Measurements from ENCODE around the gene BCL2L12.

The BCL2L12 gene

DNA sequence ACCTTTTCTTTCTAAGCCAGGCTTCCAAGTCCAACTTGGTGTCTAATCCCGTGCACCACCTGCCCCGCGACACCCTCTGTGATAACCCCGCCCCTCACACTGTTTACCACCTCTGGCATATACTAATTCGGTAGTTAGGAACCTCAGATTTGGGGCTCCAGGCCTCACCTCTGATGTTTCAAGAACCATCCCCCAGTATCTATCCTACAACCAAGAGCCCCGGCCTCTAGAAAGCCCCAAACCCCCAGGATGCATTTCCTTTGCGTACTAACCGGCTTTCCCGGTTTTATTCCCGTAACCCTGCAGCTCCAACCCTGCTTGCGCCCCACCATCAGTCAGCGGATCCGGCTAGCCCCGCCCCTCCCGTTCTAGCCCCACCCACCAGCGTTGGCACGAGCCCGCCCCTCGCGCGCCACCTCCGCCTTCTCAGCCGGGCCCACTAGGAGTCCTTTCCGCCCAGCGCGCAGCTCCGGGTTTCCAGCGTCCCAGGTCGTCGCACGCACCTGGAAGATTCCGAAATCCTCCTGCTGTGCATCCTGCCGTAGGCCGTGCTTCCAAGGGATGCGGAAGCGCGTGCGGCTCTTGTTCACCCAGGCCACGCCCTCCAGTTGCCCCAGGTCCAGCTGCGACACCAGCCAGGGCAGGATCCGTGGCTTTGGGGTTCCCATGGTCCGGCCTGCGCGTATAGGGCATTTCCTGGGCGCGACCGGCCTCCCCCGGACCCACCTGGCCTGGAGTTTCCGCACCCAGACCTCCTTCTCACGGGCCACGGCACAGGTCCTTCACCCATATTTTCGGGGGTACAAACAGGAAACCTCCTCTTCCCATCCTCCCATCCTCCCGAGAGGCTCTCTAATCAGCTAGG is 1.3 kb upstream of the BCL2L12 start:
- DNase-seq, result peak; percentile 92 to 95

DNA sequence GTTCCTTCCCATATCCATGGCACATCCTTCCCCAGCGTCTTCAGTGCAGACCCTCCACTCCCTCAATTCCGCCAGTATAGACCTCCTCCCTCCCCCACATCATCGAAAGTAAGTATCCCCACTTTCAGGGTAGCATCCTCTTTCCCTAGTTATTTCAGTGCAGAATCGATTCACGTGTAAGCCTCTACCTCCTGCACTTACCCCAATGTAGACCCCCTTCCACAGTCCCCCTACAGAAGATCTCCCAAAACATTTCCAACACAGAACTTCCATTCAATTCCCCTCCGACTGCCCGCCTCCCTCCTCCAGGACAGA is 740 bp upstream of the BCL2L12 start:
- no peak for DNase-seq

DNA sequence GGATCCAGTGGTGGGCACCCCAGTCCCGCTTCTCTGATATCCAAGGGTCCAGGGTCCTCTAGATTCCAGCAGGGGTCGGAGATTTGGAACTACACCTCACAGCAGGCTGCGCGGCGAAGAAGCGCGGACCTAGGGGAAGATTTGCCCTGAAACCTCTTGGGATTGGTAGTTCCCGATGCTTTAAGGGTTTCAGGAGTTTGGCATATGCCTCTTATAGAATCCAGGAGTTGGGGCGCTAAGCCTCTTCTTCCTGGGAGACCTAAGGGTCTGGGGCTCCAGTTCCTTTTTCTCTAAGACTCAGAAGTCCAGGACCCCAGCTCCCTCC is 349 bp downstream of the BCL2L12 start:
- DNase-seq, result no peak

DNA sequence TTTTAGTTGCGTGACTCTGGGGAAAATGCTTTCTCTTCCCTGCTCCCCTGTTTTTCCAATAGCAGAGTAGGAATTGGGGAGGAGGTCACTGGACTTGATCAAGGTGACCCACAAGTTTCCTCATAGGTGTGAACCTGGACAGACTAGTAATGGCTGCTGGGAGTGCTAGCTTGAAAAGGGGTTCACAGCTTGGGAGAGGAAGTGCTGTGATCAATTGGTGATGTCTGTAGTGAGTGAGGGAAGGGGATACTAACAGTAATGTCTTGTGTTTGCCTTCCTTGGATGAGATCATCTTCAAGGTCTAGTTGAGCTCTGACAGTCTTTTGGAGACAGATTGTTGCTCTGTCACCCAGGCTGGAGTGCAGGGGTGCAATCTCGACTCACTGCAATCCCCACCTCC is 1.7 kb downstream of the BCL2L12 start:
- no peak for DNase-seq

DNA sequence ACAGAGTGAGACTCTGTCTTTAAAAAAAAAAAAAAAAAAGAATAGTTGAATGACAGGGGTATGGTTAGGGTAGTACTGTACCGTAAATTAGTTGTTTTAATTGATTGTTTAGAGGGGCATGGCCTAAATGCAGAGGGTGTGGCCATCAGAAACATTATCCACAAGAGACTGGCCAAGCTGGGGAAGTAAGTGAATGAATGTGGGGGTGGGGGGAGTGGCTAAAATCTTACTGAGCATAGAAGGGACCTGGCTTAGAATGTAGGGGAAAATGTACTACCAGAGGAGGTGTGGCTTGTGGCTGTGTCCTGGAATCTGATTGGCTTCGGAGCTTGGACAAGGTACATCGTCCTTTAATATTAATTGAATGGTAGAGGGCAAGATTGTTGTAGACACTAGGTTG is 3.8 kb downstream of the BCL2L12 start:
- DNase-seq, result no peak

DNA sequence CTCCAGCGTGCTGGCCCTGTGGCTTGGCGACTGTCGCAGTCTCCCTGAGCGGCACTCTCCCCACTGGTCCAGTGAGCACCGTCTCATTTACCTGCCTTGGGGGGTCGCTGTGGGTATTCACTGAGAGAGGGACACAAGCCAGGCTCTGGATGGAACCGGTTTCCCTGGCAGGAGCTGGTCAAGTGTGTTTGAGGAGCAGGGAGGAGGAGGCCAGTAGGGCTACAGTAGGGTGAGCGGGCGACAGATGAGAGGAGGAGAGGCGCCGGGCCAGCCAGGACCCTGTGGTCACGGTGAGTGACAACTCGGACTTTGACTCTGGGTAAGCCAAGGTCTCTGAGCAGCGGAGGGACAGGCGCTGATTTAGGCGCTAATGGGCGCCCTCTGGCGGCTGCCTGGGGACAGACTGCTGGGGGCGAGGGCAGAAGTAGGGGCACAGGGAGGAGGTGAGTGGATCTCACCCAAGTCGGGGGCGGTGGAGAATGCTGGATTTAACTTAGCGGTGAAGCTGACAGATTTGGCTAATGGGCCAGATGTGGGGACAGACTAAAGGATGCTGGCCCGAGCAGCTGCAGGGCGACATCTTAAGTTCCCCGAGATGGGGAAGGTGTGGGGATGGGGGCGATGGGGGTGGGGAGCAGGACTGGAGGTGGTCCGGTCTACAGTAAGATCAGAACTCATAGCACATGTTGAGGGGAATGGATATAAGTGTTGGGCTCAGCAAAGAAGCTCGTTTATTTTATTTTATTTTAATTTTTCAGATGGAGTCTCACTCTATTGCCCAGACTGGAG is 6.6 kb downstream of the BCL2L12 start:
- peak; percentile 69 to 73 for DNase-seq

DNA sequence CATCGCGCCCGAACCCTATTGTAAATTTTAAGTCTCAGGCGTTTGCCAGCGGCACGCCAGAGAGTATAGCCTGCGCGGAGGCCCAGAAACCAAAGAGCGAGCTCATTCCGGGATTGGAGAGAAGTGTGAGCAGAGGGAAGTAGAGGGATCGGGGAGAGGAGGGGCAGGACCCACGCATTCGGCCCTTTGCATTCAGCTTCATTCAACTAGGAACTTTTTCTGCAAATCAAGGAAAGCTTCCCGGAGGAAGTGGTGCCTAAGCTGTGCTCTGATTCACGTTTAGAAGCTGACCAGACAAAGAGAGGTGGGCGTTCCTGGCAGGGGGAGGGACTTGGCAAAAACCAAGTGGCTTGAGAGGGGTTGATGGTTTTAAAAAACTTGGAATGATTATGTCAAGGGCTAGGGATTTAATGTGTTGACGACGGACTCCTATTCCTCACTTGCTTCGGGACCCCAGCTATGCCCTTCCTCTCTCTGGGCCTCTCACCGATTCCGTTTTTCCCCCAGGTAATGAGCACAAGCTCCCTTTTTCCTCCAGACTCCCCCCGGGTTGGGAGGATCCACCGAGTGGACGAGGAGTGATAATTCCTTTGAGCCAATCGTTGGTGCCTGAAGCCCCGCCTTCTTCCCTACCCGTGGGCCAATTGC is 10.5 kb downstream of the BCL2L12 start:
- no peak for DNase-seq

DNA sequence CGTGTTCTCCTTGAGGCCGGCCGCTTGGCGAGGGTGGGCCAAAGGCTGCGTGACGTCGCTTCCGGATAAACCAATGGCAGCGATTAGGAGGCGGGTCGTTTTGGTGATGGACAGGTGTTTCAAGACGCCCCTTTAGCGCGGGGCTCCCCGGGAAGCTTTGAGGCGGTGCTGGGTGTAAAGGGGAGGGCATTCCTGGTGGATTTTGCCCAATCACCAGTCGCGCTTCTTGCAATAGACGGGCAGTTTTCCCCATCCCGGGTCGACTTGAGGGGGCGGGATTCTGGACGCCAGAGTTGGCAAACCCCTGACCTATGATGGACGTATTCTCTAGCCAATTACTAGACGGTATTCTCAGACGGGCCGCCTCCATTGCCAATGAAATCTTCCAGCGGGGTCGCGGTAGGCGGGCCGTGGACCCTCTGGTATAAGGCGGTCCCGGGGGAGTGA is 11.1 kb downstream of the BCL2L12 start:
- DNase-seq, result peak; percentile 98

DNA sequence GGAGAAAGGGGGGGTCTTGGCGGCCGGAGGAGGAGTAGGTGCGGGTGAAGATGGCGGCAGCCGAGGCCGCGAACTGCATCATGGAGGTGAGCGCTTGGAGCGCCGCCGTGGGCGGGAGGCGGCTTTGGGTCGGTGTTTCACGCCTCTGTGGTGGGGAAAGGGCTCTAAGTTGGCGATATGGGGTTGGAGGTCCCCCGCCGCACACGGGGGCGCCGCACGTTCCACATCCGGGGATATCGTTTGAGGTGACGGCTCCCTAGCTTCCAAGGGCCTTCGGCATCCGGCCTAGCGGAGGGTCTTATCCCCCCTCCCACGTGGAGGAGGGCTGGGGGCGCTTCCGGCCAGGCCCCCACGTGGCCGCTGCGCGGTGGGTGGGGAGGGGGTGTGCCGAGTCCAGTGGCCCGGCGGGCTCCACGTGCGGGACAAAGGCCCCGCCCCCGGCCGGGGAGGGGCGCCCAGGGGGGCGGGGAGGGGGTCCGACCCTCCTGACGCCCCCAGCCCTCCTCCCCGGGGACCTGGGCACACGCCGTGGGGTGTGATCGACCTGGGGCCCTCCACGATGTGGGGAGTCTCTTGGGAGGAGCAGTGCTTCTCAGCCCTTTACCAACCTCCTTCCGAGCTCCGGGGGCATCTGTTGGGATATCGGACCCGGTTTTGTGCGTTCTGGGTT is 11.6 kb downstream of the BCL2L12 start, which contains the start of gene PRMT1:
Gene PRMT1 (plus strand): TSS at position 41 of the 670 bp plus-strand sequence. CDS start 10 bp downstream, at position 51.
- DNase-seq, result peak in 1 of 2 experiments; percentile 49

DNA sequence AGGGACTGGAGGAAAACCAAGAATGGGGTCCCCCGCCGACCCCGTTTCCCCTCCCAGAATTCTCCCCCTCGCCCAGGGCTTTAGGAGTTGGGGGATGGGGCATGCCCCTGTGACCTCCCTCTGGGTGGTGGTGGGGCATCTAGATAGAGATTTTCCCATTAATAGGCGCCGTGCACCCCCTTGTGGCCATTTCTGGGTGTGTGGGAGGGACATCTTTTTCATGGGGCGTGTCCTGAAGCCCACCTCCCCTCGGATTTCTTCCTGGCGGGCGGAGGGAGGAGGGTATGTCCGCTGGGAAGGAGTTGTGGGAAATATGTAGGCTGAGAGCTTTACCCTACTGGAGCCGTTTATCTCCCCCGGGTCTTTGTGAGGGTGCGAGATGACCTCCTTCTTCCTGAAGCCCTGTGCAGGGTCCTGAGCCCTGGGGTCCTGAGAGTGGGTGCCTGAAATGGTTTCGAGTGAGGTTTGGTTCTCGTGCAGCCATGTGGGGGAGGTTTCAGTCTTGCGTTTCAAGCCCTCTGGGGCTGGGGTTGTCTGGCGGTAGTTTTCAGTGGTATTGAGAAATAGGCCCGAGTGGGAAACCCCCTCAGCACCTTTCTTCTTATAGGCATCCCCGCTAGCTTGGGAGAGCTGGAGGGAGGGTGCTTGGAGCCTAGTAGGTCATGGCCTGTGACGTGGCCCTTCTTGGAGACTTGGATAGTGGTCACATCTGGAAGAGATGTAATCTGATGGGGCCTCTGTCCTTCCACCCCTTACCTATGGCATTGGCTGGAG is 12.4 kb downstream of the BCL2L12 start:
- peak; percentile 82 to 83 for DNase-seq

DNA sequence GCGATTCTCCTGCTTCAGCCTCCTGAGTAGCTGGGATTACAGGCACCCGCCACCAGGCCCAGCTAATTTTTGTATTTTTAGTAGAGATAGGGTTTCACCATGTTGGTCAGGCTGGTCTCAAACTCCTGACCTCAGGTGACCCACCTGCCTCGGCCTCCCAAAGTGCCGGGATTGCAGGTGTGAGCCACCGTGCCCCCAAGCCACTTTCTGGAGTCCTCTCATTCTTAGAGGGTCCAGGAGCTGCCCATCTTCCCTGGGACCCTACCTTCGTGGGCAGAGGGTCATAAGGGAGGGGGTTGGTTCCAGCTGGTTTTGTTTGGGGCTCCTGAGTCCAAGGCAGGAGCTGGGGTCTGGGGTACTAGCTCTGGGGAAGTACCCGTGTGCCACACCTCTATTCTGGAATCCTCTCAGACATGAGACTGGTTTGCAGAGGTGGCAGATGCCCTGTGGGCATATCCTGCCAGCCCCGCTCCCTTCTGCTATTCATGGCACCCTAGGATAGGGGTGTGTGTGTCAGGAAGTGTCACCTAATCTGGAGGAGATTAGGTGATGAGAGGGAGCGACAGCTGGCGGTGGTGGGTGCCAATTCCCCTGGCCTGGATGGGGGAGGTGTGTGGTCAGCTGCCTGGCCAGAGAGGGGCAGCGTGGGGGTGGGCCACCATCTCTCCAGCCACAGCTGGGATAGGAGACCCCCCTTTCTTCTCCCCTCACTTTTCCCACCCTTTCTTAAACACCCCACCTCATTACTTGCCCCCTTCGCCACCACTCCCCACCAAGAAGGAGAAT is 13.4 kb downstream of the BCL2L12 start:
- DNase-seq, result no peak

DNA sequence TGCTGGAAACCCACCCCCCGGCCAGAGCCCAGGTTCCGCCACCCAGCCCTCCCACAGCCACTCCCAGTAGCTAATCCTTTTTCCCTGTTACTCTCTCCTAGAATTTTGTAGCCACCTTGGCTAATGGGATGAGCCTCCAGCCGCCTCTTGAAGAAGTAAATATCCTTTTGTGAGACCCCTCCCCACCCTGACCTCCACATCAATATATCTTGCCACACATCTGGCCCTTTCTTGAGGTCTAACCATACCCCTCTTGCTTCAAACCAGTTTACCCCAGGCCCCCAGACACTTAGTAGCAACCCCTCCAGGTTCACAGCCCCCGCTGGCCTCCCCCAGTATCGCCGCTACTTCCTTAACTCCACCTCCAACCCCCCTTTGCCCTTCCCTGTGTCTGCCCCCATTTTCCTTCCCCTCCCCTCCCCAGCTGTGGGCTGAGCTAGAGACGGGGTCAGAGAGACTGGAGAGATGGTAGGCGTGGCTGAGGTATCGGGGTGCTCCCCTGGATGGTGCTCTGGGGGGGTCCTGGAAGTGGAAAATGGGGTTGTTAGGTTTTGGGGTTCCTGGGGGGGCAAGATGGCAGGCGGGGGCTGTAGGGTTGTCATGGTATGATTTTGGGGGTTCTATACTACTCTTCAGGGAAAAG is 14.2 kb downstream of the BCL2L12 start:
- DNase-seq, result no peak

DNA sequence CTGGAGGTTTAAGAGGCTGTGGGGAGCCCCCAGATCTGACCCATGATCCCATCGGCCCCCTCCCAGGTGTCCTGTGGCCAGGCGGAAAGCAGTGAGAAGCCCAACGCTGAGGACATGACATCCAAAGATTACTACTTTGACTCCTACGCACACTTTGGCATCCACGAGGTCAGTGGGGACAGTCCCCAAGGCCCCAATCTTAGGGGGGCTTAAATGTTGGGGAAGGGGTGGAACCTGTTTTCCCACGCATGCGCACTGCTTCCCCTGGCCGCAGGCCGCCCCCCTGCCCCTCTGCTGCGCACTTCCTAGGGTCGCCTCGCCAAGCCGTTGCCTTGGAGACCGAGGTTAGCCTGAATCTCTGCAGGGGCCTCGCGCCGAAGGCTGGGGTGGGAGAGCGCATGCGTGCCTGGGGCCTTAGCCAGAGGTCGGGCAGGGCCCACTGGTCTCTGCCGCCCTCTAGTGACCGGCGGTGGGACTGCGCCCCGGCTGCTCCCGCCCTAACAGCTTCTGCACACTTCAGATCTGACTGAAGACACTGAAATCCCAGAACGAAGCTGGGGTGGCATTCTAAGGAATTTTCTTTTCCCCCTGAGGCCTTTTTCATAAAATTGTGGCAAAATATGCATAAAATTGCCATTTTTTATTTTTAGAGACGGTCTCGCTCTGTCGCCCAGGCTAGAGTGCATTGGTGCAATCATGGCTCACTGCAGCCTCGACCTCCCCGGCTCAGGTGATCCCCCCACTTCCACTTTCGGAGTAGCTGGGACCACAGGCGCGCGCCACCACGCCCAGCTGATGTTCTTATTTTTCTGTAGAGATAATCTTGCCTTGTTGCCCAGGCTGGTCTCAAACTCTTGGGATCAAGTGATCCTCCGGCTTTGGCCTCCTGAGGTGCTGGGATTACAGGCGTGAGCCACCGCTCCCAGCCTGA is 15.0 kb downstream of the BCL2L12 start:
- peak; percentile 92 to 94 for DNase-seq

DNA sequence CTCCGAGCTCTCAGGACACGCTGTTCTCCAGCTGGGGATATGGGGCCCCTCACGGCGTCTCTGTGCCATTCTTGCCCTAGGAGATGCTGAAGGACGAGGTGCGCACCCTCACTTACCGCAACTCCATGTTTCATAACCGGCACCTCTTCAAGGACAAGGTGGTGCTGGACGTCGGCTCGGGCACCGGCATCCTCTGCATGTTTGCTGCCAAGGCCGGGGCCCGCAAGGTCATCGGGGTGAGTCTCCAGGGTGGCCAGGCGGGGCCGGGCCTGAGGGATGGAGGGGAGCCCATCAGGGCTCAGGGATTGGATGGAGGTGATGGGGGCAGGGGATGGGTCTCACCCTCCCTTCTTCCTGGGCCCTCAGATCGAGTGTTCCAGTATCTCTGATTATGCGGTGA is 16.1 kb downstream of the BCL2L12 start:
- no peak for DNase-seq

DNA sequence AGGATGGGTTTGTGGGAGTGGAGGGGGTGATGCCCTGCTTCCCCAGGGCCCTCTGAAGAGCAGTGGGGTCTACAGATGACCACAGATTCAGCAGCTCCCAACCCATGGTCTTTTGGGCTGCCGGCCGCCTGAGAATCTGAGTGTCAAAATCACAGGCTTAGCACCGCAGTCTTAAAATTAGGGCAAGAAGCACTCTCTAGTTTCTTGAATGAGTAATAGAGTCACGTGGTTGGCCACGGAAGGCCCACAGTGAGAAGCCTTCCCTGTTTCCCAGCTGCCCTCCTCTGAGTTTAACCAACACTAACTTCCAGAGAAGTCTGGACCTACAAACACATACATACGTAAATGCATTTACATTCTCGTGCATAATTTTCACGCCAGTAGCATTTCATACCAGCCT is 16.5 kb downstream of the BCL2L12 start:
- no peak for DNase-seq

DNA sequence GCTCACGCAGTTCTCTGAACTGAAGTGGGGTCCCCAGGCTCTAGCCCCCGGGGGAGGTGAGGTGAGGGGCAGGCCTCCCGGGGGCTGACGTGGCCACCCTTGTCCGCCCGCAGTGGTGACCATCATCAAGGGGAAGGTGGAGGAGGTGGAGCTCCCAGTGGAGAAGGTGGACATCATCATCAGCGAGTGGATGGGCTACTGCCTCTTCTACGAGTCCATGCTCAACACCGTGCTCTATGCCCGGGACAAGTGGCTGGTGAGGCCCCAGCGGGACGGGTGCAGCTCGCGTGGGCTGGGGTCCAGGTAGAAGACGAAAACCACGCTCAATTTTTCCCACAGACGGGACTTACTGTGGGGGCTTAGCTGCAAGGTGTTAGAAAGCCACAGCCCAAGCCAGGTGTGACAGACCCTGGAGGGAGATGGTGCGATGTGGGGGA is 18.1 kb downstream of the BCL2L12 start:
- DNase-seq, result no peak

DNA sequence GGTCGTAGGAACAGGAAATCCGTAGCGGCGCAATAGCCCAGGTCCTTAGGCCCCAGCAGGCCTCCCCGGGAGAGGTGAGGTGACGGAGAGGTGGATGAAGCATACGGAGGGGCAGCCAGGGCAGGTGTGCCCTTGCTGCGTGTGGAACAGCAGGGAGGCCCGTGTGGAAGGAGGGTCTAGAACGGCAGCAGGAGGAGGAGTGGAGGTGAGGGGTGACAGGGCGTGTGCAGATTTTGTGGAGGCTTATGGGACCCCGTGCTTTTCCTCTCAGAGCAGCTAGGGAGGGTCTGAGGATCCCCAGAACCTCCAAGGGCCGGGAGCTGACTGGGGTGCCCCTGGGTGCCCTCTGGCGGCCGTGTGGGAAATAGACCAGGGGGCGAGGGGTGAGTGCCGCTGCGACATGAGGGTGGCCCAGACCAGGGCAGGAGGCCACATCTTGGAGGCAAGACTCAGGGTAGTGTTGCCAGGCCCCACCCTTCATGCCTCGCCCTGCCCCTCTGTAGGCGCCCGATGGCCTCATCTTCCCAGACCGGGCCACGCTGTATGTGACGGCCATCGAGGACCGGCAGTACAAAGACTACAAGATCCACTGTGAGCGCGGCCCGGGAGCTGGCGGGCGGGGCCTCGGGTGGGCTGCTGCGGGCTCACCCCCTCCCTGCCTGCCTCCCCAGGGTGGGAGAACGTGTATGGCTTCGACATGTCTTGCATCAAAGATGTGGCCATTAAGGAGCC is 18.7 kb downstream of the BCL2L12 start:
- DNase-seq, result no peak

DNA sequence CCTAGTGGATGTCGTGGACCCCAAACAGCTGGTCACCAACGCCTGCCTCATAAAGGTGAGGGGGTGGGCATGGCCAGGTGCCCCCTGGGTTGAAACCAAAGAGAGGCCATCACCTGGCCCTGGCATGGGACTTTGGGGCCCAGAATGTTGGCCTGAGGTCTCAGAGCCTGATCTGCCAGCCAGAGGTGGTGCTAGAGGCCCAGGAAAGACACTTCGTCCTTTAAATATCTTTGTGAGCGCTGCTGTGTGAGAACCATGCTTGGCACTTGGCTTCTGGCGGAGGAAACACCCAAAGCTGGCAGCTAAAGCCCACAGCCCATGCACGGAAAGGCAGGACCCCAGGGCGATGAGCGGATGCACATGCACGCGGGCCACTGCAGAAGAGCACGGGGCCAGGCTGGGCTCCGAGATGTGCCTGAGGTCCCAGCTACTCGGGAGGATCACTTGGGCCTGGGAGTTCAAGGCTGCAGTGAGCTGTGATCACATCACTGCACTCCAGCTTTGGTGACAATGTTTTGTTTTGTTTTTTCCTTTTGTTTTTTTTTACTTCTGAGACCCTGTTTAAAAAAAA is 19.3 kb downstream of the BCL2L12 start:
- DNase-seq, result no peak
